ENCODE data around the gene HNRNPA3. TPM values are rescaled to one million over a fixed set of nuclear protein-coding genes. Genes with fewer than 3 reads are reported as not detected.
A peak's percentile ranks its signal among the peaks of the same experiment; 100 is the strongest.

Gene HNRNPA3
- total RNA-seq, 1 experiment from 2014 or later: 332 TPM

GRCh38 chr2:177260379-177260778 is 47.8 kb downstream of the HNRNPA3 start:
- peaks cover 41% of the 10 kb centered on the region for H3K4me1 ChIP-seq
- ChIA-PET CTCF (no interaction called here), POLR2A (interaction anchor here (1.2 kb wide), 1 partner anchor 49 kb away, joined by 3 read pairs; no protein-coding TSS in a partner anchor)
- H3K36me3 ChIP-seq (ENCODE audit: control insufficient read depth, insufficient read depth, low read length): no peaks in the 10 kb centered on the region; the same call in none of the 2 replicates
- no peaks in the 10 kb centered on the region for H3K9me3 Mint-ChIP-seq (ENCODE audit: unreplicated experiment)
- DNase-seq: no peak
- no TSS peak for BruUV-seq (replicated peaks)
- H3K4me3 ChIP-seq (ENCODE audit: low read depth, low read length): no peak overlapping the region
- no peaks in the 10 kb centered on the region for H3K9me3 ChIP-seq
- no peak overlapping the region for H3K27ac Mint-ChIP-seq (ENCODE audit: unreplicated experiment)
- intact Hi-C loops (cut with micrococcal nuclease; ENCODE audit: unreplicated experiment): loop anchor here (5.0 kb wide), 1 partner anchor 137 kb away; no protein-coding TSS in a partner anchor
- TF ChIP-seq, protein P1, sequence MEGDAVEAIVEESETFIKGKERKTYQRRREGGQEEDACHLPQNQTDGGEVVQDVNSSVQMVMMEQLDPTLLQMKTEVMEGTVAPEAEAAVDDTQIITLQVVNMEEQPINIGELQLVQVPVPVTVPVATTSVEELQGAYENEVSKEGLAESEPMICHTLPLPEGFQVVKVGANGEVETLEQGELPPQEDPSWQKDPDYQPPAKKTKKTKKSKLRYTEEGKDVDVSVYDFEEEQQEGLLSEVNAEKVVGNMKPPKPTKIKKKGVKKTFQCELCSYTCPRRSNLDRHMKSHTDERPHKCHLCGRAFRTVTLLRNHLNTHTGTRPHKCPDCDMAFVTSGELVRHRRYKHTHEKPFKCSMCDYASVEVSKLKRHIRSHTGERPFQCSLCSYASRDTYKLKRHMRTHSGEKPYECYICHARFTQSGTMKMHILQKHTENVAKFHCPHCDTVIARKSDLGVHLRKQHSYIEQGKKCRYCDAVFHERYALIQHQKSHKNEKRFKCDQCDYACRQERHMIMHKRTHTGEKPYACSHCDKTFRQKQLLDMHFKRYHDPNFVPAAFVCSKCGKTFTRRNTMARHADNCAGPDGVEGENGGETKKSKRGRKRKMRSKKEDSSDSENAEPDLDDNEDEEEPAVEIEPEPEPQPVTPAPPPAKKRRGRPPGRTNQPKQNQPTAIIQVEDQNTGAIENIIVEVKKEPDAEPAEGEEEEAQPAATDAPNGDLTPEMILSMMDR (IDR thresholded peaks at IDR 0.05; ENCODE audit: insufficient read depth in 1 of 2, low read depth in 1 of 2, low read length in 1 of 2, severe bottlenecking in 1 of 2, unreplicated experiment in 1 of 2): no peak
- no peaks in the 10 kb centered on the region for H3K27me3 ChIP-seq (replicated peaks; ENCODE audit: control insufficient read depth, insufficient read depth, low read length)
- H3K4me1 Mint-ChIP-seq (ENCODE audit: low read depth, unreplicated experiment): peaks cover 7% of the 10 kb centered on the region
- H3K36me3 Mint-ChIP-seq (ENCODE audit: insufficient read depth, unreplicated experiment): peaks cover 59% of the 10 kb centered on the region
- H3K4me3 Mint-ChIP-seq (ENCODE audit: unreplicated experiment): peak overlapping the region; percentile 97
- H3K27me3 Mint-ChIP-seq (ENCODE audit: insufficient read depth, unreplicated experiment): no peaks in the 10 kb centered on the region

GRCh38 chr2:177261116-177262060 is 48.8 kb downstream of the HNRNPA3 start:
- no peak overlapping the region for H3K4me3 ChIP-seq (ENCODE audit: low read depth, low read length)
- no peaks in the 10 kb centered on the region for H3K9me3 Mint-ChIP-seq (ENCODE audit: unreplicated experiment)
- H3K27me3 Mint-ChIP-seq (ENCODE audit: insufficient read depth, unreplicated experiment): no peaks in the 10 kb centered on the region
- TF ChIP-seq, protein P1 (IDR thresholded peaks at IDR 0.05; ENCODE audit: insufficient read depth in 1 of 2, low read depth in 1 of 2, low read length in 1 of 2, severe bottlenecking in 1 of 2, unreplicated experiment in 1 of 2): no peak
- BruUV-seq (replicated peaks): no TSS peak
- ChIA-PET CTCF (no interaction called here), POLR2A (interaction anchor here (1.2 kb wide), 1 partner anchor 50 kb away, joined by 3 read pairs; no protein-coding TSS in a partner anchor)
- H3K36me3 Mint-ChIP-seq (ENCODE audit: insufficient read depth, unreplicated experiment): peaks cover 55% of the 10 kb centered on the region
- no peaks in the 10 kb centered on the region for H3K9me3 ChIP-seq
- H3K4me1 ChIP-seq: peaks cover 41% of the 10 kb centered on the region
- peaks cover 14% of the 10 kb centered on the region for H3K4me1 Mint-ChIP-seq (ENCODE audit: low read depth, unreplicated experiment)
- intact Hi-C loops (cut with micrococcal nuclease; ENCODE audit: unreplicated experiment): loop anchor here (2.0 to 5.0 kb wide), 2 partner anchors 136 to 155 kb away; no protein-coding TSS in a partner anchor
- peak overlapping the region; percentile 97 for H3K4me3 Mint-ChIP-seq (ENCODE audit: unreplicated experiment)
- peak overlapping the region; percentile 91 for H3K27ac Mint-ChIP-seq (ENCODE audit: unreplicated experiment)
- no peak for DNase-seq
- no peaks in the 10 kb centered on the region; the same call in none of the 2 replicates for H3K36me3 ChIP-seq (ENCODE audit: control insufficient read depth, insufficient read depth, low read length)
- no peaks in the 10 kb centered on the region for H3K27me3 ChIP-seq (replicated peaks; ENCODE audit: control insufficient read depth, insufficient read depth, low read length)

GRCh38 chr2:177262092-177262491 is 49.5 kb downstream of the HNRNPA3 start:
- DNase-seq: no peak
- peaks cover 48% of the 10 kb centered on the region for H3K36me3 Mint-ChIP-seq (ENCODE audit: insufficient read depth, unreplicated experiment)
- H3K9me3 ChIP-seq: no peaks in the 10 kb centered on the region
- H3K9me3 Mint-ChIP-seq (ENCODE audit: unreplicated experiment): no peaks in the 10 kb centered on the region
- peak overlapping the region; percentile 91 for H3K4me3 ChIP-seq (ENCODE audit: low read depth, low read length)
- ChIA-PET CTCF (no interaction called here), POLR2A (no interaction called here)
- H3K27me3 Mint-ChIP-seq (ENCODE audit: insufficient read depth, unreplicated experiment): no peaks in the 10 kb centered on the region
- intact Hi-C loops (cut with micrococcal nuclease; ENCODE audit: unreplicated experiment): loop anchor here (2.0 to 5.0 kb wide), 2 partner anchors 135 to 155 kb away; no protein-coding TSS in a partner anchor
- no peaks in the 10 kb centered on the region for H3K27me3 ChIP-seq (replicated peaks; ENCODE audit: control insufficient read depth, insufficient read depth, low read length)
- H3K4me1 ChIP-seq: peaks cover 41% of the 10 kb centered on the region
- peak overlapping the region; percentile 91 for H3K27ac Mint-ChIP-seq (ENCODE audit: unreplicated experiment)
- TF ChIP-seq, protein P1 (IDR thresholded peaks at IDR 0.05; ENCODE audit: insufficient read depth in 1 of 2, low read depth in 1 of 2, low read length in 1 of 2, severe bottlenecking in 1 of 2, unreplicated experiment in 1 of 2): no peak
- no TSS peak for BruUV-seq (replicated peaks)
- peaks cover 16% of the 10 kb centered on the region for H3K4me1 Mint-ChIP-seq (ENCODE audit: low read depth, unreplicated experiment)
- H3K36me3 ChIP-seq (ENCODE audit: control insufficient read depth, insufficient read depth, low read length): no peaks in the 10 kb centered on the region; the same call in 1 of the 2 replicates
- peak overlapping the region; percentile 97 for H3K4me3 Mint-ChIP-seq (ENCODE audit: unreplicated experiment)
